Right lobe of liver (tissue), 6 donors: ENCODE measurements around the gene GSS. TPM values are rescaled to one million over a fixed set of nuclear protein-coding genes. Genes with fewer than 3 reads are reported as not detected.

Source experiments
- ATAC-seq, 4 donors: fragments of 200-7000 bp; cut with Tn5 transposase; one replicate each; pipeline ENCODE4 v1.9.1; 2020; ENCODE audit warnings: mild to moderate bottlenecking in 4 of 4, moderate library complexity in 4 of 4
- DNase-seq, 3 donors: peaks; one replicate each; pipeline ENCODE4 v3.0.0-alpha.2; 2020
- H3K27ac ChIP-seq, 3 donors: fragments of 200-600 bp; one replicate each; pipeline ENCODE4 v1.8.0; 2022
- H3K27me3 ChIP-seq, 2 donors: fragments of 200-600 bp; one replicate each; pipeline ENCODE4 v1.8.0; 2022
- H3K36me3 ChIP-seq, 4 donors: fragments of 200-600 bp; sonication (generic) in 1 of 4; one replicate each; pipeline versions ENCODE4 v1.5.1 to v1.8.0; 2017 to 2022; ENCODE audit warnings: control low read depth in 1 of 4
- H3K4me1 ChIP-seq, 4 donors: fragments of 200-600 bp; sonication (generic) in 1 of 4; one replicate each; pipeline versions ENCODE4 v1.5.1 to v1.8.0; 2017 to 2022; ENCODE audit warnings: control low read depth in 1 of 4
- H3K4me3 ChIP-seq, 3 donors: fragments of 200-600 bp; one replicate each; pipeline ENCODE4 v1.8.0; 2022
- H3K9me3 ChIP-seq, 4 donors: fragments of 200-600 bp; sonication (generic) in 1 of 4; one replicate each; pipeline versions ENCODE4 v1.5.1 to v1.8.0; 2017 to 2022; ENCODE audit warnings: control low read depth in 1 of 4
- CTCF ChIP-seq, 4 donors: fragments of 200-600 bp in 3 of 4; fragments of 450-650 bp in 1 of 4; IDR thresholded peaks; one replicate each; pipeline versions ENCODE4 v1.5.1 to v1.8.0; 2016 to 2022; ENCODE audit warnings: antibody characterized with exemption in 4 of 4, mild to moderate bottlenecking in 2 of 4
- POLR2A ChIP-seq: fragments of 450-650 bp; IDR thresholded peaks from one replicate; pipeline ENCODE4 v1.6.1; 2017; ENCODE audit warnings: antibody characterized with exemption, mild to moderate bottlenecking
- WGBS: methylation state at CpG from one replicate; pipeline ENCODE4 v1.1.6; 2018; ENCODE audit warnings: low coverage, low lambda C conversion rate; ENCODE audit not compliant: insufficient coverage; ENCODE audit errors: missing lambda C conversion rate; 5-methylcytosine and 5-hydroxymethylcytosine counted together
- intact Hi-C, 2 donors: fragments of 100-400 bp; cut with DNase I; formaldehyde crosslinking; loops; one replicate each; pipeline versions ENCODE4 v1.11.2 to v1.14.1; 2022
- total RNA-seq, 6 experiments: library from RNA; depleted of rRNA in 2 of 6; stranded (reverse); fragments of >200 nt in 2 of 6; fragmentation: NEBNext Ultra II Directional in 3 of 6; extraction: Animal tissue kit (Norgen Biotek cat#: 25700) in 3 of 6; gene quantifications; one replicate each; pipeline versions ENCODE4 v1.1.0 to v1.2.4, GENCODE V29; 2016 to 2023
- donor health status: DM: no; HTN: yes; CAD: no.
- donor health status: DM: no; HTN: no; CAD: no.
- donor health status: DM: no; HTN: no; CAD: no.
- donor health status: DM: no; HTN: yes; CAD: no.
- donor health status: DM: no; HTN: yes; CAD: no.

GSS gene
- total RNA-seq, 6 experiments from 2014 or later: 25.9 to 63.6 (median 31.7) TPM

GRCh38 chr20:34942301-34942700 is 13.3 kb downstream of the GSS start:
- DNase-seq (no peak), ATAC-seq (no peak)
- H3K4me1 ChIP-seq: peaks cover 0 to 11% (median 0%) of the 10 kb centered on the region in 4 donors
- 97% methylated on average over 6 of the region's 9 CpGs for WGBS
- no peak for TF ChIP-seq POLR2A
- no peak for TF ChIP-seq CTCF (IDR thresholded peaks at IDR 0.05)
- peaks cover 0 to 21% (median 3%) of the 10 kb centered on the region in 4 donors for H3K36me3 ChIP-seq
- no peak overlapping the region for H3K27ac ChIP-seq
- no peaks in the 10 kb centered on the region for H3K27me3 ChIP-seq
- no peak overlapping the region for H3K4me3 ChIP-seq
- intact Hi-C loops: no loop called here
- no peaks in the 10 kb centered on the region for H3K9me3 ChIP-seq

GRCh38 chr20:34941226-34941625 is 14.4 kb downstream of the GSS start:
- Histone ChIP-seq H3K36me3 (peaks cover 0 to 18% (median 3%) of the 10 kb centered on the region in 4 donors), H3K9me3 (no peaks in the 10 kb centered on the region), H3K27ac (no peak overlapping the region), H3K27me3 (no peaks in the 10 kb centered on the region), H3K4me1 (peaks cover 0 to 11% (median under 1%) of the 10 kb centered on the region in 4 donors), H3K4me3 (no peak overlapping the region)
- intact Hi-C loops: no loop called here
- no peak for ATAC-seq
- no peak for TF ChIP-seq POLR2A
- no peak for TF ChIP-seq CTCF (IDR thresholded peaks at IDR 0.05)
- WGBS: 88% methylated on average over 3 of the region's 4 CpGs
- DNase-seq: no peak

GRCh38 chr20:34940081-34940481 is 15.5 kb downstream of the GSS start:
- Histone ChIP-seq H3K4me3 (no peak overlapping the region), H3K27ac (no peak overlapping the region), H3K4me1 (peaks cover 0 to 18% (median 4%) of the 10 kb centered on the region in 4 donors), H3K27me3 (no peaks in the 10 kb centered on the region), H3K36me3 (peaks cover 0 to 9% (median 3%) of the 10 kb centered on the region in 4 donors), H3K9me3 (no peaks in the 10 kb centered on the region)
- TF ChIP-seq POLR2A: no peak
- TF ChIP-seq CTCF (IDR thresholded peaks at IDR 0.05): no peak
- WGBS: 91% methylated on average over 1 of the region's 1 CpG
- DNase-seq (no peak), ATAC-seq (no peak)
- intact Hi-C loops: no loop called here

GRCh38 chr20:34938466-34939163 is 17.0 kb downstream of the GSS start:
- peak; percentile 55 to 90 (median 75) for ATAC-seq
- 65% methylated on average over 12 of the region's 14 CpGs for WGBS
- Histone ChIP-seq H3K36me3 (peaks cover 0 to 9% (median 3%) of the 10 kb centered on the region in 4 donors), H3K4me1 (peaks cover 0 to 18% (median 4%) of the 10 kb centered on the region in 4 donors), H3K27ac (no peak overlapping the region), H3K4me3 (no peak overlapping the region), H3K27me3 (no peaks in the 10 kb centered on the region), H3K9me3 (no peaks in the 10 kb centered on the region)
- TF ChIP-seq POLR2A: no peak
- TF ChIP-seq CTCF (IDR thresholded peaks at IDR 0.05): no peak
- DNase-seq: peak; percentile 67 to 81 (median 72)
- intact Hi-C loops: no loop called here
